Breast epithelium (tissue), 4 donors: Measurements from ENCODE around the gene ZNF560. TPM values are rescaled to one million over a fixed set of nuclear protein-coding genes. Genes with fewer than 3 reads are reported as not detected.

ENCODE experiments used
- DNase-seq, 2 donors: peaks; one replicate each; pipeline ENCODE4 v3.0.0-alpha.2; 2019; ENCODE audit warnings: low spot score in 2 of 2
- H3K27ac ChIP-seq, 2 donors: fragments of 200-600 bp; sonication (generic) in 1 of 2; one replicate each; pipeline ENCODE4 v1.5.1; 2016 to 2019; ENCODE audit warnings: mild to moderate bottlenecking in 1 of 2
- H3K27me3 ChIP-seq, 2 donors: fragments of 200-600 bp; sonication (generic) in 1 of 2; one replicate each; pipeline versions ENCODE4 v1.5.1 to v1.6.0; 2017 to 2019; ENCODE audit warnings: control low read depth in 1 of 2, mild to moderate bottlenecking in 1 of 2
- H3K36me3 ChIP-seq: fragments of 200-600 bp; one replicate; pipeline ENCODE4 v1.5.1; 2019
- H3K4me1 ChIP-seq, 2 donors: fragments of 200-600 bp; sonication (generic); one replicate each; pipeline ENCODE4 v1.5.1; 2016 to 2019; ENCODE audit warnings: control low read depth in 1 of 2
- H3K4me3 ChIP-seq, 3 donors: fragments of 200-600 bp; sonication (generic); 1 replicate in 2 of 3; 2 replicates in 1 of 3; pipeline ENCODE4 v1.5.1; 2016 to 2019; ENCODE audit warnings: mild to moderate bottlenecking in 3 of 3, moderate library complexity in 2 of 3
- H3K9me3 ChIP-seq, 2 donors: fragments of 200-600 bp; sonication (generic) in 1 of 2; one replicate each; pipeline ENCODE4 v1.5.1; 2016 to 2019; ENCODE audit warnings: control low read depth in 1 of 2
- CTCF ChIP-seq, 3 donors: fragments of 450-650 bp; IDR thresholded peaks; one replicate each; pipeline ENCODE4 v1.5.1; 2016 to 2017; ENCODE audit warnings: antibody characterized with exemption in 3 of 3, mild to moderate bottlenecking in 3 of 3, moderate library complexity in 3 of 3
- POLR2A ChIP-seq: fragments of 450-650 bp; IDR thresholded peaks from one replicate; pipeline ENCODE4 v1.6.1; 2016; ENCODE audit warnings: antibody characterized with exemption, mild to moderate bottlenecking, moderate library complexity
- POLR2AphosphoS5 ChIP-seq, 3 donors: sonication (generic); formaldehyde crosslinking; IDR thresholded peaks; one replicate each; pipeline ENCODE4 v1.6.1; 2017; ENCODE audit warnings: antibody characterized with exemption in 3 of 3
- intact Hi-C: fragments of 100-400 bp; cut with DNase I; formaldehyde crosslinking; loops from one replicate; pipeline ENCODE4 v1.15.1; 2023; ENCODE audit warnings: low total_unique reads
- total RNA-seq, 3 donors: library from RNA; depleted of rRNA; stranded (reverse); fragments of >200 nt; gene quantifications; one replicate each; pipeline ENCODE4 v1.1.0, GENCODE V29; 2016

ZNF560 gene
- total RNA-seq, 3 donors from 2014 or later: not detected

GRCh38 chr19:9467161-9467560 lies 31.3 kb downstream of the ZNF560 start:
- intact Hi-C loops: no loop called here
- TF ChIP-seq CTCF (IDR thresholded peaks at IDR 0.05) (no peak), POLR2AphosphoS5 (IDR thresholded peaks at IDR 0.05) (no peak), POLR2A (no peak)
- H3K9me3 ChIP-seq: peaks cover 33 to 83% of the 10 kb centered on the region in 2 donors

GRCh38 chr19:9461938-9462337 lies 36.5 kb downstream of the ZNF560 start:
- TF ChIP-seq CTCF (IDR thresholded peaks at IDR 0.05) (no peak), POLR2A (no peak), POLR2AphosphoS5 (IDR thresholded peaks at IDR 0.05) (no peak)
- H3K4me1 ChIP-seq: no peaks in the 10 kb centered on the region
- no peaks in the 10 kb centered on the region for H3K27me3 ChIP-seq
- H3K27ac ChIP-seq: no peak overlapping the region
- H3K9me3 ChIP-seq: peaks cover 36 to 92% of the 10 kb centered on the region in 2 donors
- H3K36me3 ChIP-seq: no peaks in the 10 kb centered on the region
- no peak overlapping the region for H3K4me3 ChIP-seq
- DNase-seq: no peak
- intact Hi-C loops: no loop called here

More at GRCh38 chr19:9467161-9467560, 31.3 kb downstream of the ZNF560 start:
- DNase-seq: no peak
- Histone ChIP-seq H3K4me1 (no peaks in the 10 kb centered on the region), H3K4me3 (no peak overlapping the region), H3K27ac (no peak overlapping the region), H3K27me3 (no peaks in the 10 kb centered on the region), H3K36me3 (no peaks in the 10 kb centered on the region)

- intact Hi-C loops: no loop called here
- no peak for DNase-seq
- Histone ChIP-seq H3K27me3 (no peaks in the 10 kb centered on the region), H3K9me3 (peaks cover 49 to 94% of the 10 kb centered on the region in 2 donors), H3K4me3 (no peak overlapping the region), H3K36me3 (no peaks in the 10 kb centered on the region), H3K4me1 (no peaks in the 10 kb centered on the region), H3K27ac (no peak overlapping the region)
- TF ChIP-seq POLR2A (no peak), POLR2AphosphoS5 (IDR thresholded peaks at IDR 0.05) (no peak), CTCF (IDR thresholded peaks at IDR 0.05) (no peak)
Measured at GRCh38 chr19:9456018-9456689, 42.3 kb downstream of the ZNF560 start.

- H3K4me3 ChIP-seq: no peak overlapping the region
- H3K9me3 ChIP-seq: peaks cover 62 to 97% of the 10 kb centered on the region in 2 donors
- TF ChIP-seq POLR2A (no peak), CTCF (IDR thresholded peaks at IDR 0.05) (no peak), POLR2AphosphoS5 (IDR thresholded peaks at IDR 0.05) (no peak)
- intact Hi-C loops: no loop called here
- H3K27ac ChIP-seq: no peak overlapping the region
- H3K27me3 ChIP-seq: no peaks in the 10 kb centered on the region
- no peaks in the 10 kb centered on the region for H3K4me1 ChIP-seq
- no peaks in the 10 kb centered on the region for H3K36me3 ChIP-seq
- no peak for DNase-seq
Measured at GRCh38 chr19:9453953-9454352, 44.5 kb downstream of the ZNF560 start.

- H3K4me1 ChIP-seq: no peaks in the 10 kb centered on the region
- DNase-seq: no peak
- H3K27me3 ChIP-seq: no peaks in the 10 kb centered on the region
- H3K36me3 ChIP-seq: no peaks in the 10 kb centered on the region
- peaks cover 40 to 60% of the 10 kb centered on the region in 2 donors for H3K9me3 ChIP-seq
- TF ChIP-seq POLR2A (no peak), POLR2AphosphoS5 (IDR thresholded peaks at IDR 0.05) (no peak), CTCF (IDR thresholded peaks at IDR 0.05) (no peak)
- no peak overlapping the region for H3K27ac ChIP-seq
- intact Hi-C loops: no loop called here
- H3K4me3 ChIP-seq: no peak overlapping the region
Measured at GRCh38 chr19:9445037-9445436, 53.4 kb downstream of the ZNF560 start.
